H1 (cell line): ENCODE measurements around the gene CCP110. TPM values are rescaled to one million over a fixed set of nuclear protein-coding genes. Genes with fewer than 3 reads are reported as not detected.

Source experiments
- CHD2 ChIP-seq: IDR thresholded peaks from 2 replicates; pipeline ENCODE4 v1.6.1; 2012; ENCODE audit warnings: low read length, improper control_type of control experiment
- EP300 ChIP-seq, 2 experiments: IDR thresholded peaks; 1 replicate in 1 of 2; 2 replicates in 1 of 2; pipeline ENCODE4 v1.6.1; 2011 to 2012; ENCODE audit warnings: low read depth in 2 of 2, low read length in 2 of 2, mild to moderate bottlenecking in 2 of 2, borderline replicate concordance in 1 of 2, inconsistent platforms in 1 of 2, moderate library complexity in 1 of 2
- EZH2 ChIP-seq: fragments of 200-600 bp; sonication (generic); IDR thresholded peaks from 2 replicates; pipeline ENCODE4 v1.7.1; 2012; ENCODE audit warnings: low read depth, mild to moderate bottlenecking, moderate library complexity, low read length, inconsistent platforms; ENCODE audit not compliant: severe bottlenecking
- JUN ChIP-seq: IDR thresholded peaks from 2 replicates; pipeline ENCODE4 v1.6.1; 2011; ENCODE audit warnings: low read depth, mild to moderate bottlenecking, improper control_type of control experiment, low read length
- TAF1 ChIP-seq: IDR thresholded peaks from 2 replicates; pipeline ENCODE4 v1.6.1; 2011; ENCODE audit warnings: mild to moderate bottlenecking, low read depth, low read length
- polyA plus RNA-seq, 7 experiments: library from polyadenylated mRNA; depleted of rRNA in 3 of 7; stranded (reverse) in 5 of 7; unstranded in 2 of 7; fragments of >200 nt in 5 of 7; fragments of 200-250 nt in 2 of 7; gene quantifications; 1 replicate in 5 of 7; 2 replicates in 1 of 7; 4 replicates in 1 of 7; pipeline versions ENCODE4 v1.2.1 to v1.2.3, GENCODE V29; 2011 to 2013; ENCODE audit warnings: missing spikeins in 2 of 7, mixed read lengths in 2 of 7
- total RNA-seq: library from RNA; stranded (reverse); fragmentation: NEBNext Ultra II Directional; extraction: Animal tissue kit (Norgen Biotek cat#: 25700); gene quantifications from 2 replicates; pipeline ENCODE4 v1.2.1, GENCODE V29; 2021
- TF ChIP-seq, protein P1 (sequence below): fragments of 300-600 bp; sonication (generic); IDR thresholded peaks from 2 replicates; pipeline ENCODE4 v1.7.1; 2012; ENCODE audit warnings: low read length, moderate library complexity, mild to moderate bottlenecking, inconsistent platforms; ENCODE audit not compliant: insufficient replicate concordance
- TF ChIP-seq, protein P2 (sequence below): IDR thresholded peaks from 2 replicates; pipeline ENCODE4 v1.6.1; 2011; ENCODE audit warnings: low read length, improper control_type of control experiment
- TF ChIP-seq, protein P3 (sequence below), 3 experiments: IDR thresholded peaks; 1 replicate in 2 of 3; 2 replicates in 1 of 3; pipeline versions ENCODE4 v1.5.1 to v1.6.1; 2011; ENCODE audit warnings: low read length in 3 of 3, mild to moderate bottlenecking in 3 of 3, inconsistent platforms in 2 of 3, low read depth in 1 of 3, moderate library complexity in 1 of 3; ENCODE audit not compliant: insufficient read depth in 1 of 3; ENCODE audit errors: control extremely low read depth in 1 of 3

The CCP110 gene
- total and polyA plus RNA-seq, 2 of the 8 experiments (the other 6 are each of a cell fraction or from before 2014, with no cell fraction given) = 3.2 to 19.8 TPM

DNA sequence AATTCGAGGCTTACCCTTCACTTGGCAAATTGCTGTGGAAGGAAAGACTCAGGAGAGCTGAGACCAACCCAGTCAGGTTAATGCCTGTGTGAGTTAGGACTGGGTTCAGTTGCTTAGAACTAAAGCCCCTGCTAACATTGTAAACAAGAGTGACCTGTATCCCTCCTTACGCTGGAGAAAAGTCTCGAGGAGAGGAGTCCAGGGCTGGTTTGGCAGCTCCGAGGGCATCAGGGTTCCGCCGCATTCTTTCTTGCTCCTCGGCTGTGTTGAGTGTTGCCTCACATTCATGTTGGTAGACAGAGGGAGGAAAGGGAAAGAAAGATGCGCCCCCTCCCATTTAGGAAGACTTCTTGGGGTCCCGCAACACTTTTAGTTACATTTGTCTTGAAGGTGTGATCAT, 50.3 kb downstream of the CCP110 start (continued):
- TF ChIP-seq, protein P1, sequence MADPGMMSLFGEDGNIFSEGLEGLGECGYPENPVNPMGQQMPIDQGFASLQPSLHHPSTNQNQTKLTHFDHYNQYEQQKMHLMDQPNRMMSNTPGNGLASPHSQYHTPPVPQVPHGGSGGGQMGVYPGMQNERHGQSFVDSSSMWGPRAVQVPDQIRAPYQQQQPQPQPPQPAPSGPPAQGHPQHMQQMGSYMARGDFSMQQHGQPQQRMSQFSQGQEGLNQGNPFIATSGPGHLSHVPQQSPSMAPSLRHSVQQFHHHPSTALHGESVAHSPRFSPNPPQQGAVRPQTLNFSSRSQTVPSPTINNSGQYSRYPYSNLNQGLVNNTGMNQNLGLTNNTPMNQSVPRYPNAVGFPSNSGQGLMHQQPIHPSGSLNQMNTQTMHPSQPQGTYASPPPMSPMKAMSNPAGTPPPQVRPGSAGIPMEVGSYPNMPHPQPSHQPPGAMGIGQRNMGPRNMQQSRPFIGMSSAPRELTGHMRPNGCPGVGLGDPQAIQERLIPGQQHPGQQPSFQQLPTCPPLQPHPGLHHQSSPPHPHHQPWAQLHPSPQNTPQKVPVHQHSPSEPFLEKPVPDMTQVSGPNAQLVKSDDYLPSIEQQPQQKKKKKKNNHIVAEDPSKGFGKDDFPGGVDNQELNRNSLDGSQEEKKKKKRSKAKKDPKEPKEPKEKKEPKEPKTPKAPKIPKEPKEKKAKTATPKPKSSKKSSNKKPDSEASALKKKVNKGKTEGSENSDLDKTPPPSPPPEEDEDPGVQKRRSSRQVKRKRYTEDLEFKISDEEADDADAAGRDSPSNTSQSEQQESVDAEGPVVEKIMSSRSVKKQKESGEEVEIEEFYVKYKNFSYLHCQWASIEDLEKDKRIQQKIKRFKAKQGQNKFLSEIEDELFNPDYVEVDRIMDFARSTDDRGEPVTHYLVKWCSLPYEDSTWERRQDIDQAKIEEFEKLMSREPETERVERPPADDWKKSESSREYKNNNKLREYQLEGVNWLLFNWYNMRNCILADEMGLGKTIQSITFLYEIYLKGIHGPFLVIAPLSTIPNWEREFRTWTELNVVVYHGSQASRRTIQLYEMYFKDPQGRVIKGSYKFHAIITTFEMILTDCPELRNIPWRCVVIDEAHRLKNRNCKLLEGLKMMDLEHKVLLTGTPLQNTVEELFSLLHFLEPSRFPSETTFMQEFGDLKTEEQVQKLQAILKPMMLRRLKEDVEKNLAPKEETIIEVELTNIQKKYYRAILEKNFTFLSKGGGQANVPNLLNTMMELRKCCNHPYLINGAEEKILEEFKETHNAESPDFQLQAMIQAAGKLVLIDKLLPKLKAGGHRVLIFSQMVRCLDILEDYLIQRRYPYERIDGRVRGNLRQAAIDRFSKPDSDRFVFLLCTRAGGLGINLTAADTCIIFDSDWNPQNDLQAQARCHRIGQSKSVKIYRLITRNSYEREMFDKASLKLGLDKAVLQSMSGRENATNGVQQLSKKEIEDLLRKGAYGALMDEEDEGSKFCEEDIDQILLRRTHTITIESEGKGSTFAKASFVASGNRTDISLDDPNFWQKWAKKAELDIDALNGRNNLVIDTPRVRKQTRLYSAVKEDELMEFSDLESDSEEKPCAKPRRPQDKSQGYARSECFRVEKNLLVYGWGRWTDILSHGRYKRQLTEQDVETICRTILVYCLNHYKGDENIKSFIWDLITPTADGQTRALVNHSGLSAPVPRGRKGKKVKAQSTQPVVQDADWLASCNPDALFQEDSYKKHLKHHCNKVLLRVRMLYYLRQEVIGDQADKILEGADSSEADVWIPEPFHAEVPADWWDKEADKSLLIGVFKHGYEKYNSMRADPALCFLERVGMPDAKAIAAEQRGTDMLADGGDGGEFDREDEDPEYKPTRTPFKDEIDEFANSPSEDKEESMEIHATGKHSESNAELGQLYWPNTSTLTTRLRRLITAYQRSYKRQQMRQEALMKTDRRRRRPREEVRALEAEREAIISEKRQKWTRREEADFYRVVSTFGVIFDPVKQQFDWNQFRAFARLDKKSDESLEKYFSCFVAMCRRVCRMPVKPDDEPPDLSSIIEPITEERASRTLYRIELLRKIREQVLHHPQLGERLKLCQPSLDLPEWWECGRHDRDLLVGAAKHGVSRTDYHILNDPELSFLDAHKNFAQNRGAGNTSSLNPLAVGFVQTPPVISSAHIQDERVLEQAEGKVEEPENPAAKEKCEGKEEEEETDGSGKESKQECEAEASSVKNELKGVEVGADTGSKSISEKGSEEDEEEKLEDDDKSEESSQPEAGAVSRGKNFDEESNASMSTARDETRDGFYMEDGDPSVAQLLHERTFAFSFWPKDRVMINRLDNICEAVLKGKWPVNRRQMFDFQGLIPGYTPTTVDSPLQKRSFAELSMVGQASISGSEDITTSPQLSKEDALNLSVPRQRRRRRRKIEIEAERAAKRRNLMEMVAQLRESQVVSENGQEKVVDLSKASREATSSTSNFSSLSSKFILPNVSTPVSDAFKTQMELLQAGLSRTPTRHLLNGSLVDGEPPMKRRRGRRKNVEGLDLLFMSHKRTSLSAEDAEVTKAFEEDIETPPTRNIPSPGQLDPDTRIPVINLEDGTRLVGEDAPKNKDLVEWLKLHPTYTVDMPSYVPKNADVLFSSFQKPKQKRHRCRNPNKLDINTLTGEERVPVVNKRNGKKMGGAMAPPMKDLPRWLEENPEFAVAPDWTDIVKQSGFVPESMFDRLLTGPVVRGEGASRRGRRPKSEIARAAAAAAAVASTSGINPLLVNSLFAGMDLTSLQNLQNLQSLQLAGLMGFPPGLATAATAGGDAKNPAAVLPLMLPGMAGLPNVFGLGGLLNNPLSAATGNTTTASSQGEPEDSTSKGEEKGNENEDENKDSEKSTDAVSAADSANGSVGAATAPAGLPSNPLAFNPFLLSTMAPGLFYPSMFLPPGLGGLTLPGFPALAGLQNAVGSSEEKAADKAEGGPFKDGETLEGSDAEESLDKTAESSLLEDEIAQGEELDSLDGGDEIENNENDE = no peak
- TF ChIP-seq, protein P2, sequence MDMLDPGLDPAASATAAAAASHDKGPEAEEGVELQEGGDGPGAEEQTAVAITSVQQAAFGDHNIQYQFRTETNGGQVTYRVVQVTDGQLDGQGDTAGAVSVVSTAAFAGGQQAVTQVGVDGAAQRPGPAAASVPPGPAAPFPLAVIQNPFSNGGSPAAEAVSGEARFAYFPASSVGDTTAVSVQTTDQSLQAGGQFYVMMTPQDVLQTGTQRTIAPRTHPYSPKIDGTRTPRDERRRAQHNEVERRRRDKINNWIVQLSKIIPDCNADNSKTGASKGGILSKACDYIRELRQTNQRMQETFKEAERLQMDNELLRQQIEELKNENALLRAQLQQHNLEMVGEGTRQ = no peak
- no peak for TF ChIP-seq CHD2
- TF ChIP-seq TAF1 = no peak
- no peak for TF ChIP-seq EZH2
- no peak for TF ChIP-seq EP300 (IDR thresholded peaks at IDR 0.05; ENCODE audit: borderline replicate concordance in 1 of 2, low read depth in 2 of 2, low read length in 2 of 2)
- TF ChIP-seq JUN = no peak
- TF ChIP-seq, protein P3, sequence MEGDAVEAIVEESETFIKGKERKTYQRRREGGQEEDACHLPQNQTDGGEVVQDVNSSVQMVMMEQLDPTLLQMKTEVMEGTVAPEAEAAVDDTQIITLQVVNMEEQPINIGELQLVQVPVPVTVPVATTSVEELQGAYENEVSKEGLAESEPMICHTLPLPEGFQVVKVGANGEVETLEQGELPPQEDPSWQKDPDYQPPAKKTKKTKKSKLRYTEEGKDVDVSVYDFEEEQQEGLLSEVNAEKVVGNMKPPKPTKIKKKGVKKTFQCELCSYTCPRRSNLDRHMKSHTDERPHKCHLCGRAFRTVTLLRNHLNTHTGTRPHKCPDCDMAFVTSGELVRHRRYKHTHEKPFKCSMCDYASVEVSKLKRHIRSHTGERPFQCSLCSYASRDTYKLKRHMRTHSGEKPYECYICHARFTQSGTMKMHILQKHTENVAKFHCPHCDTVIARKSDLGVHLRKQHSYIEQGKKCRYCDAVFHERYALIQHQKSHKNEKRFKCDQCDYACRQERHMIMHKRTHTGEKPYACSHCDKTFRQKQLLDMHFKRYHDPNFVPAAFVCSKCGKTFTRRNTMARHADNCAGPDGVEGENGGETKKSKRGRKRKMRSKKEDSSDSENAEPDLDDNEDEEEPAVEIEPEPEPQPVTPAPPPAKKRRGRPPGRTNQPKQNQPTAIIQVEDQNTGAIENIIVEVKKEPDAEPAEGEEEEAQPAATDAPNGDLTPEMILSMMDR (IDR thresholded peaks at IDR 0.05; ENCODE audit: control extremely low read depth in 1 of 3, insufficient read depth in 1 of 3, low read depth in 1 of 3, low read length in 3 of 3) = no peak
